GM18511 (cell line): ENCODE measurements around the gene TP53I11.

ENCODE experiments used
- ATAC-seq: cut with Tn5 transposase; IDR thresholded peaks from one replicate; pipeline ENCODE4 v1.9.1; 2021; ENCODE audit warnings: mild to moderate bottlenecking, moderate library complexity; ENCODE audit not compliant: unreplicated experiment

Gene TP53I11

GRCh38 chr11:44889266-44889665 lies 61.4 kb downstream of the TP53I11 start:
- no peak for ATAC-seq

DNA sequence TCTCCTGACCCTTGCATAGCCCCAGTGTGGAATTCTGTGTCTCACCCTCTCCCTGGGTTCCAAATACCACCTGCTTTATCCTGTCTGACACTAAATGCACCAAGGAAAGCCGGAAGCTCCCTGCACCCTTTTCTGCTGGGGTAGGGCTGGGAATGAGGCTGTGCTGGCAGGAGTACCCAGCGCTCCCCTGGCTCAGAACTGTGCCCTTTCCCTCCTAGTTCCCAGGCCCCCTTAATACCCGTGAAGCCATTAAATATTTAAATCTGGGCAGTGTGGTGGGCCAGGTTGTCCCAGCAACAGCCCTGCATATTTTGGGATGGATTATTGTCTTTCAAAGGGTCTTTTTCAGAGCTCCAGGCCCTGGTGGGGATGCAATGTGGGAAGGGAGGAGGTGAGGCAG lies 63.0 kb downstream of the TP53I11 start:
- no peak for ATAC-seq

- no peak for ATAC-seq
Measured at GRCh38 chr11:44886790-44887140, 63.9 kb downstream of the TP53I11 start.

DNA sequence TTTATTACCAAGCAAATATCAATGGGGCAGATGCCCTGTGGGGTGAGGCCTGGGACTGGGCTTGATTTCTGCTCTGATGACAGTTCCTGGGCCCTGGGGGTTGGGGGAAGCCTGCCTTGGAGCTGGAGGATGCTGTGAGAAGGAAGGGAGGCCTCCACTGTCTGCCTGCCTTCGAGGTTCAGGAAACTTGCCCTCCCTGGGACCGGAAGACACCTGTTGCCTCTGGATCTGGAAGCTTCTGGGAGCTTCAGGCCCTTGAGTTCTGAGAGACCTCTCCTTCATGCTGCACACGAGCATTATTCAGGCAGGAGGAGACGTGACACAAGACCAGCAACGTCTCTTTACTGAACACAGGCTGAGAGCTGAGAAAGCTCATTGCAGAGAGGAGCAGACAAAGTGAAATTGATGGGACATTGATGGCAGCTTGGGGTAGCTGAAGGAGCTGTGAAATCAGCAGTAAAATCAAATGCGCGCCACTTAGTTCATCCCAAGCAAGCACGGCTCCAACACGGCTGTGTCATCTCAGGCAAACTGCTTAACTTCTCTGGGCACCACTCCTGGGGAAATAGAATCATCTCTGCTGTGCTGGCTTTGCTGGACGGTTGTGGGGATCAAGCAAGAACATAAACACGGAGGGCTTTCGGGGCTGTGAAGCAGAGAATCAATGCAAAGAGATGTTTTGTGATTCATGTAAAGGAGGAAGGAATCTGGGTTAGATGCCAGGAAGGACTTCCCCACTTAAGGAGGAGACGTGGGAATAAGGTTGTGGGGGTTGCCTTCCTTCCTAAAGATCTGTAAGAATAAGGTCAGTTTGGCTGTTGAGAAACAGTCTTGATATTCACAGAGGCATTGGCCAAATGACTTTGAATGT lies 64.5 kb downstream of the TP53I11 start:
- ATAC-seq, result no peak

DNA sequence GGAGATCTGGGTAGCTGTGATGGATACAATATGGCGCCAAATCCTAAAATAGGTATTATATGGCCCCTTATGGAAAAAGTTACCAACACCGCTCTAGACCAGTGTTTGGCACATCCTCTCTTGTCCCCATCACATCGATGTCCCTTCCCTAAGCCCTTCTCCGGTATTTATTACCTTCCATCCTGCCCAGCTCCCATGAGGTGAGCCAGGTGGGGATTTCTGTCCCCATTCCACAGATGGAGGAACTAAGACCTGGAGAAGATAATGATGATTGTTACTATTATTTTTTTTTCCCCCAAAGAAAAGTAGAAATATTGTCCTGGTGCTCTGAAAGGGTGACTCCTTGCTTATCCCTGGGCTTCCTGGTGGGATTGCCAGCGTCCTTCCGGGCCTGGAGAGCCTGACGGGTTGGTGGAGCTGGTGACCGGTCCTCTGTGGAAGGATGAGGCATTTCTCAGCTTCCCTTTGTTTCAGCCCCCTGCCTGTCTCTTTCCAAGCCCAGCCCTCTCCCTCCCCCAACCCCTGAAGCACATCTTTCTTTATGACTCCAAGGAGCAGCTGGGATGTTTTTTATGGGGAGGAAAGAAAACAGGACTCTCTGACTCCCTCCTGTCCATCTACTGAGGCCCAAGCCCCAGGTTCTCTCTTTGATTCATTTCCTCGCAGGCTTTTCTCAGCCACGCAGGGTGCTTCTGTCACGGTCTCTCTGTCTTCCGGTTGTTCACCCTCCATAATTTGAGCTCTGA lies 65.4 kb downstream of the TP53I11 start:
- no peak for ATAC-seq

- no peak for ATAC-seq
Measured at GRCh38 chr11:44884056-44884455, 66.6 kb downstream of the TP53I11 start.

- no peak for ATAC-seq
Measured at GRCh38 chr11:44883277-44883676, 67.4 kb downstream of the TP53I11 start.
